DMS153 (cell line): ENCODE data around the gene HDC.

ENCODE experiments used
- DNase-seq: peaks from one replicate; lab custom pipeline; 2025; lab: John Stamatoyannopoulos, UW

The HDC gene

GRCh38 chr15:50227076-50227475 is 38.5 kb downstream of the HDC start:
- DNase-seq, result no peak

GRCh38 chr15:50225938-50226337 is 39.6 kb downstream of the HDC start:
- DNase-seq, result no peak

- DNase-seq, result no peak
Observed at GRCh38 chr15:50225057-50225456, 40.5 kb downstream of the HDC start.

GRCh38 chr15:50224606-50225005 is 40.9 kb downstream of the HDC start:
- no peak for DNase-seq

- no peak for DNase-seq
Observed at GRCh38 chr15:50222181-50222580, 43.3 kb downstream of the HDC start.

- no peak for DNase-seq
Observed at GRCh38 chr15:50219820-50220219, 45.7 kb downstream of the HDC start.

GRCh38 chr15:50218691-50219090 is 46.8 kb downstream of the HDC start:
- no peak for DNase-seq

- no peak for DNase-seq
Observed at GRCh38 chr15:50218291-50218690, 47.2 kb downstream of the HDC start.

GRCh38 chr15:50210462-50211157 is 54.9 kb downstream of the HDC start:
- no peak for DNase-seq

- DNase-seq, result no peak
Observed at GRCh38 chr15:50209809-50210208, 55.7 kb downstream of the HDC start.

GRCh38 chr15:50206020-50206419 is 59.5 kb downstream of the HDC start:
- no peak for DNase-seq

- no peak for DNase-seq
Observed at GRCh38 chr15:50202003-50202402, 63.5 kb downstream of the HDC start.

GRCh38 chr15:50192926-50193620 is 72.5 kb downstream of the HDC start:
- no peak for DNase-seq

GRCh38 chr15:50192164-50192563 is 73.4 kb downstream of the HDC start:
- DNase-seq, result no peak
